Peyer's patch (tissue), 4 donors: ENCODE data around the gene TCP10L. TPM values are rescaled to one million over a fixed set of nuclear protein-coding genes. Genes with fewer than 3 reads are reported as not detected.

Source experiments
- DNase-seq, 3 donors: peaks; one replicate each; pipeline ENCODE4 v3.0.0-alpha.2; 2017 to 2019
- H3K27ac ChIP-seq, 4 donors: fragments of 200-600 bp; sonication (generic); one replicate each; pipeline ENCODE4 v1.5.1; 2016 to 2019
- H3K27me3 ChIP-seq, 2 donors: fragments of 200-600 bp; sonication (generic); one replicate each; pipeline ENCODE4 v1.5.1; 2019
- H3K36me3 ChIP-seq, 3 donors: fragments of 200-600 bp; sonication (generic); one replicate each; pipeline ENCODE4 v1.5.1; 2016 to 2019
- H3K4me1 ChIP-seq, 4 donors: fragments of 200-600 bp; sonication (generic); one replicate each; pipeline ENCODE4 v1.5.1; 2016 to 2019
- H3K4me3 ChIP-seq, 4 donors: fragments of 200-600 bp; sonication (generic); 1 replicate in 3 of 4; 2 replicates in 1 of 4; pipeline ENCODE4 v1.5.1; 2016 to 2019; ENCODE audit warnings: mild to moderate bottlenecking in 1 of 4
- H3K9me3 ChIP-seq, 4 donors: fragments of 200-600 bp; sonication (generic); one replicate each; pipeline ENCODE4 v1.5.1; 2016 to 2019; ENCODE audit warnings: mild to moderate bottlenecking in 1 of 4
- POLR2A ChIP-seq, 2 donors: fragments of 450-650 bp; IDR thresholded peaks; one replicate each; pipeline ENCODE4 v1.5.1; 2017; ENCODE audit warnings: antibody characterized with exemption in 2 of 2, mild to moderate bottlenecking in 2 of 2, moderate library complexity in 2 of 2
- total RNA-seq, 4 donors: library from RNA; depleted of rRNA; stranded (reverse); fragments of >200 nt; gene quantifications; one replicate each; pipeline ENCODE4 v1.1.0, GENCODE V29; 2016
- TF ChIP-seq, protein P1 (sequence below), 6 experiments: fragments of 450-650 bp in 4 of 6; fragments of 200-600 bp in 2 of 6; sonication (generic) in 1 of 6; IDR thresholded peaks; one replicate each; pipeline ENCODE4 v1.5.1; 2017 to 2019; ENCODE audit warnings: antibody characterized with exemption in 6 of 6, mild to moderate bottlenecking in 3 of 6, moderate library complexity in 1 of 6

Gene TCP10L
- total RNA-seq, 4 donors from 2014 or later, result 9.9 TPM; not detected in 3

GRCh38 chr21:32593690-32594089 lies 8.4 kb upstream of the TCP10L start:
- TF ChIP-seq, protein P1, sequence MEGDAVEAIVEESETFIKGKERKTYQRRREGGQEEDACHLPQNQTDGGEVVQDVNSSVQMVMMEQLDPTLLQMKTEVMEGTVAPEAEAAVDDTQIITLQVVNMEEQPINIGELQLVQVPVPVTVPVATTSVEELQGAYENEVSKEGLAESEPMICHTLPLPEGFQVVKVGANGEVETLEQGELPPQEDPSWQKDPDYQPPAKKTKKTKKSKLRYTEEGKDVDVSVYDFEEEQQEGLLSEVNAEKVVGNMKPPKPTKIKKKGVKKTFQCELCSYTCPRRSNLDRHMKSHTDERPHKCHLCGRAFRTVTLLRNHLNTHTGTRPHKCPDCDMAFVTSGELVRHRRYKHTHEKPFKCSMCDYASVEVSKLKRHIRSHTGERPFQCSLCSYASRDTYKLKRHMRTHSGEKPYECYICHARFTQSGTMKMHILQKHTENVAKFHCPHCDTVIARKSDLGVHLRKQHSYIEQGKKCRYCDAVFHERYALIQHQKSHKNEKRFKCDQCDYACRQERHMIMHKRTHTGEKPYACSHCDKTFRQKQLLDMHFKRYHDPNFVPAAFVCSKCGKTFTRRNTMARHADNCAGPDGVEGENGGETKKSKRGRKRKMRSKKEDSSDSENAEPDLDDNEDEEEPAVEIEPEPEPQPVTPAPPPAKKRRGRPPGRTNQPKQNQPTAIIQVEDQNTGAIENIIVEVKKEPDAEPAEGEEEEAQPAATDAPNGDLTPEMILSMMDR (IDR thresholded peaks at IDR 0.05), result no peak
- TF ChIP-seq POLR2A (IDR thresholded peaks at IDR 0.05), result no peak
- Histone ChIP-seq H3K36me3 (peaks cover 0 to 5% (median 0%) of the 10 kb centered on the region in 3 donors), H3K4me3 (no peak overlapping the region), H3K27me3 (no peaks in the 10 kb centered on the region), H3K4me1 (no peaks in the 10 kb centered on the region), H3K27ac (no peak overlapping the region), H3K9me3 (no peaks in the 10 kb centered on the region)
- no peak for DNase-seq

- peaks cover 0 to 3% (median 0%) of the 10 kb centered on the region in 3 donors for H3K36me3 ChIP-seq
- TF ChIP-seq, protein P1 (IDR thresholded peaks at IDR 0.05), result no peak
- no peak for TF ChIP-seq POLR2A (IDR thresholded peaks at IDR 0.05)
- DNase-seq, result no peak
- H3K4me1 ChIP-seq, result no peaks in the 10 kb centered on the region
- no peaks in the 10 kb centered on the region for H3K27me3 ChIP-seq
- no peaks in the 10 kb centered on the region for H3K9me3 ChIP-seq
- no peak overlapping the region for H3K4me3 ChIP-seq
- no peak overlapping the region for H3K27ac ChIP-seq
Measured at GRCh38 chr21:32592929-32593502, 7.7 kb upstream of the TCP10L start.

DNA sequence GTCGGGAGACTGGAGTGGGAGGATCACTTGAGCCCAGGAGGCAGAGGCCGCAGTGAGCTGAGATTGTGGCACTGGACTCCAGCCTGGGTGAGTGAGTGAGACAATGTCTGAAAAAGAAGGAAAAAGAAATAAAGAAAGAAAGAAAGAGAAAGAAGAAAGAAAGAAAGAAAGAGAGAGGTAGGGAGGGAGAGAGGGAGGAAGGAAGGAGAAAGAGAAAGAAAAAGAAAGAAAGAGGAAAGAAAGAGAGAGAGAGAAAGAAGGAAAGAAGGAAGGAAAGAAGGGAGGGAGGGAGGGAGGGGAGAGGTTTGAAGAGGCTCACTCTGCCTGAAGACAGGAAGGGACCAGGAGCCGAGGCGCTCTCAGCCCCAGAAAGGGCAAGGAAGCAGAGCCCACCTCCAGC lies 4.8 kb upstream of the TCP10L start:
- TF ChIP-seq POLR2A (IDR thresholded peaks at IDR 0.05), result no peak
- TF ChIP-seq, protein P1 (IDR thresholded peaks at IDR 0.05), result no peak
- no peak overlapping the region for H3K27ac ChIP-seq
- no peaks in the 10 kb centered on the region for H3K4me1 ChIP-seq
- DNase-seq, result no peak
- H3K9me3 ChIP-seq, result no peaks in the 10 kb centered on the region
- H3K4me3 ChIP-seq, result no peak overlapping the region
- H3K27me3 ChIP-seq, result no peaks in the 10 kb centered on the region
- no peaks in the 10 kb centered on the region for H3K36me3 ChIP-seq

GRCh38 chr21:32587651-32588050 lies 2.3 kb upstream of the TCP10L start:
- Histone ChIP-seq H3K36me3 (no peaks in the 10 kb centered on the region), H3K4me1 (no peaks in the 10 kb centered on the region), H3K27me3 (no peaks in the 10 kb centered on the region), H3K27ac (no peak overlapping the region), H3K9me3 (no peaks in the 10 kb centered on the region), H3K4me3 (no peak overlapping the region)
- no peak for DNase-seq
- TF ChIP-seq POLR2A (IDR thresholded peaks at IDR 0.05), result no peak
- TF ChIP-seq, protein P1 (IDR thresholded peaks at IDR 0.05), result no peak

DNA sequence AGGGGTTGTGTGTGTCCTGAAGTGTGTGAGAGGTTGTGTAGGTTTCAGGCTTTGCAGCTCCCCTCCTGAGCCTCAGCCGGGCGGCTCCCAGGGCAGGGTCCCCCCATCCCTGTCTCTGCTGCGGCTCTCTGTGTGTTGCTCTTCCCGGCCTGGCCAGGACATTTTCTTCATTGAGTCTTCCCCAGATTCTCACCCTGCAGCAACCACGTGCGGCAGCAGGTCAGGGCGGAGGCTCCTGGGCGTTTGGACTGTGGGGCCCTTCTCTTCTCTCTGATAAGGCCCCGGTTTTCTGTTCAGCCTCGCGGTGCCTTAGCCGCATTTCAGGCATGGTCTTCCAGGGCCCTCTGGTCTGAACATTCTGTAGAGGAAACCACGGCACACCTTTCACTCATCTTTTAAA lies 1.8 kb upstream of the TCP10L start:
- TF ChIP-seq, protein P1 (IDR thresholded peaks at IDR 0.05), result no peak
- no peak for TF ChIP-seq POLR2A (IDR thresholded peaks at IDR 0.05)
- H3K27ac ChIP-seq, result no peak overlapping the region
- DNase-seq, result no peak
- H3K4me3 ChIP-seq, result no peak overlapping the region
- no peaks in the 10 kb centered on the region for H3K4me1 ChIP-seq
- no peaks in the 10 kb centered on the region for H3K27me3 ChIP-seq
- no peaks in the 10 kb centered on the region for H3K36me3 ChIP-seq
- no peaks in the 10 kb centered on the region for H3K9me3 ChIP-seq

- Histone ChIP-seq H3K27ac (no peak overlapping the region), H3K9me3 (no peaks in the 10 kb centered on the region), H3K4me3 (no peak overlapping the region), H3K36me3 (no peaks in the 10 kb centered on the region), H3K27me3 (no peaks in the 10 kb centered on the region), H3K4me1 (no peaks in the 10 kb centered on the region)
- no peak for DNase-seq
- TF ChIP-seq POLR2A (IDR thresholded peaks at IDR 0.05), result no peak
- TF ChIP-seq, protein P1 (IDR thresholded peaks at IDR 0.05), result no peak
Measured at GRCh38 chr21:32585970-32586369, 647 bp upstream of the TCP10L start.
